K562 (cell line): ENCODE data around the gene MLXIPL. TPM values are rescaled to one million over a fixed set of nuclear protein-coding genes. Genes with fewer than 3 reads are reported as not detected.

Experiments used
- AFF1 ChIP-seq, 2 experiments: fragments of 450-650 bp; IDR thresholded peaks; 2 replicates each; pipeline ENCODE4 v1.6.1; 2018; ENCODE audit warnings: mild to moderate bottlenecking in 2 of 2, low read depth in 1 of 2; ENCODE audit not compliant: partially characterized antibody in 2 of 2
- BHLHE40 ChIP-seq: IDR thresholded peaks from 2 replicates; pipeline ENCODE4 v1.6.1; 2011; ENCODE audit warnings: low read length, improper control_type of control experiment
- CBX2 ChIP-seq: fragments of 200-600 bp; sonication (generic); IDR thresholded peaks from one replicate; pipeline ENCODE4 v1.6.1; 2012; ENCODE audit warnings: mild to moderate bottlenecking, low read length, inconsistent platforms; ENCODE audit not compliant: insufficient read depth, poor library complexity, severe bottlenecking
- CBX8 ChIP-seq: fragments of 200-600 bp; sonication (generic); IDR thresholded peaks from 2 replicates; pipeline ENCODE4 v1.6.1; 2012; ENCODE audit warnings: borderline replicate concordance, mixed run types, low read depth, mild to moderate bottlenecking, moderate library complexity, mixed read lengths, low read length, control low read depth, inconsistent platforms; ENCODE audit not compliant: poor library complexity, severe bottlenecking; ENCODE audit errors: extremely low read depth
- CTCFL ChIP-seq: IDR thresholded peaks from 2 replicates; pipeline ENCODE4 v1.6.1; 2011; ENCODE audit warnings: borderline replicate concordance, low read depth, mild to moderate bottlenecking, moderate library complexity, low read length; ENCODE audit not compliant: insufficient read depth, poor library complexity, severe bottlenecking
- EZH2 ChIP-seq: IDR thresholded peaks from 2 replicates; pipeline ENCODE4 v1.6.1; 2012; ENCODE audit warnings: low read depth, mild to moderate bottlenecking, inconsistent platforms, low read length, borderline replicate concordance
- FOXK2 ChIP-seq, 2 experiments: fragments of 450-650 bp; IDR thresholded peaks in 1 of 2; conservative IDR thresholded peaks in 1 of 2; 2 replicates each; pipeline ENCODE4 v1.6.1; 2016; ENCODE audit warnings: low read depth in 2 of 2, mild to moderate bottlenecking in 1 of 2
- GATA2 ChIP-seq: sonication (generic); formaldehyde crosslinking; IDR thresholded peaks from 2 replicates; pipeline ENCODE4 v1.4.0; 2020; ENCODE audit warnings: mild to moderate bottlenecking, missing genetic modification reagents
- JUN ChIP-seq, 2 experiments: sonication (generic) in 1 of 2; formaldehyde crosslinking in 1 of 2; IDR thresholded peaks; 2 replicates each; pipeline versions ENCODE4 v1.6.1 to v1.8.0; 2012 to 2022; ENCODE audit warnings: borderline replicate concordance in 2 of 2, mild to moderate bottlenecking in 2 of 2, improper control_type of control experiment in 1 of 2, low read depth in 1 of 2, low read length in 1 of 2, missing genetic modification reagents in 1 of 2
- KLF10 ChIP-seq: fragments of 250-450 bp; sonication (Bioruptor Pico); IDR thresholded peaks from 2 replicates; pipeline ENCODE4 v1.6.1; 2021; ENCODE audit warnings: matching md5 sums
- LARP7 ChIP-seq: fragments of 450-650 bp; IDR thresholded peaks from 2 replicates; pipeline ENCODE4 v1.6.1; 2016
- NFIC ChIP-seq: fragments of 450-650 bp; IDR thresholded peaks from 2 replicates; pipeline ENCODE4 v1.6.1; 2017; ENCODE audit warnings: mild to moderate bottlenecking, inconsistent platforms
- ZNF224 ChIP-seq: sonication (generic); formaldehyde crosslinking; IDR thresholded peaks from 2 replicates; pipeline ENCODE4 v1.8.0; 2022; ENCODE audit warnings: mild to moderate bottlenecking, missing genetic modification reagents
- ZNF282 ChIP-seq: sonication (generic); formaldehyde crosslinking; IDR thresholded peaks from 2 replicates; pipeline ENCODE4 v1.8.1; 2023; ENCODE audit warnings: missing genetic modification reagents
- ZNF395 ChIP-seq: fragments of 200-800 bp; sonication (Bioruptor generic); IDR thresholded peaks from 2 replicates; pipeline ENCODE4 v1.6.1; 2017; ENCODE audit warnings: missing genetic modification characterization, missing compliant biosample characterization
- ZNF699 ChIP-seq: fragments of 250-450 bp; sonication (Bioruptor Pico); IDR thresholded peaks from 2 replicates; pipeline ENCODE4 v1.8.0; 2021; ENCODE audit warnings: mild to moderate bottlenecking, moderate library complexity; ENCODE audit not compliant: insufficient replicate concordance
- polyA plus RNA-seq, 8 experiments: library from polyadenylated mRNA; depleted of rRNA in 4 of 8; stranded (reverse) in 5 of 8; unstranded in 3 of 8; fragments of >200 nt; fragmentation: Nextera tagmentation in 2 of 8; fragmentation: Illumina TruSeq in 1 of 8; extraction: Ambion mirVana in 2 of 8; extraction: Trizol in 1 of 8; gene quantifications; 2 replicates each; pipeline versions ENCODE4 v1.2.1 to v1.2.3, GENCODE V29; 2011 to 2014; ENCODE audit warnings: inconsistent platforms in 1 of 8, missing spikeins in 1 of 8
- total RNA-seq, 7 experiments: library from RNA; depleted of rRNA in 6 of 7; stranded (reverse); fragments of >200 nt in 6 of 7; fragmentation: Illumina TruSeq in 2 of 7; extraction: Trizol in 2 of 7; gene quantifications; 2 replicates each; pipeline versions ENCODE4 v1.2.1 to v1.2.3, GENCODE V29; 2011 to 2021; ENCODE audit warnings: low replicate concordance in 1 of 7

Gene MLXIPL
- total and polyA plus RNA-seq, 9 of the 15 experiments (the other 6 are each of a cell fraction or from before 2014, with no cell fraction given) = 0.11 to 18.4 (median 1.4) TPM

- TF ChIP-seq CTCFL (no peak), ZNF224 (no peak), AFF1 (IDR thresholded peaks at IDR 0.05; ENCODE audit: low read depth in 1 of 2, partially characterized antibody in 2 of 2) (no peak), ZNF699 (CRISPR knock-in tag) (no peak), NFIC (0 out of 2 replicates have a peak, but pooled peaks have one; percentile 2), ZNF395 (CRISPR knock-in tag) (peak; percentile 67; the same call in 1 of the 2 replicates), GATA2 (CRISPR knock-in tag) (0 out of 2 replicates have a peak, but pooled peaks have one; percentile 26), KLF10 (CRISPR knock-in tag) (no peak), JUN (IDR thresholded peaks at IDR 0.05; ENCODE audit: borderline replicate concordance, low read depth, low read length) (no peak), JUN (CRISPR knock-in tag; IDR thresholded peaks at IDR 0.05; ENCODE audit: borderline replicate concordance) (no peak), CBX8 (no peak), FOXK2 (conservative IDR thresholded peaks at IDR 0.05 in 1 of 2, IDR thresholded peaks at IDR 0.05 in 1 of 2; ENCODE audit: low read depth in 2 of 2) (no peak), CBX2 (no peak), LARP7 (no peak), EZH2 (no peak), ZNF282 (CRISPR knock-in tag) (no peak), BHLHE40 (no peak)
These were observed 56.3 kb downstream of the MLXIPL start (continued) for GRCh38 chr7:73567846-73568685.
